DND-41 (cell line): ENCODE data around the gene CNNM2.
A peak's percentile ranks its signal among the peaks of the same experiment; 100 is the strongest.

Experiments used
- ATAC-seq: fragments of 200-7000 bp; cut with Tn5 transposase; 3 replicates; pipeline ENCODE4 v1.9.1; 2021; ENCODE audit warnings: low read depth; ENCODE audit not compliant: insufficient read depth
- DNase-seq: peaks from one replicate; pipeline ENCODE4 v3.0.0-alpha.2; 2020
- H2AFZ ChIP-seq: 2 replicates; pipeline ENCODE4 v1.6.0; 2012; ENCODE audit warnings: low read depth, low read length
- H3K27ac ChIP-seq: 2 replicates; pipeline ENCODE4 v1.5.1; 2012; ENCODE audit warnings: low read length, inconsistent platforms
- H3K27me3 ChIP-seq: fragments of 200-600 bp; sonication (generic); 2 replicates; pipeline ENCODE4 v1.6.0; 2012; ENCODE audit warnings: low read length, mild to moderate bottlenecking, inconsistent platforms; ENCODE audit not compliant: insufficient read depth, poor library complexity
- H3K36me3 ChIP-seq: 2 replicates; pipeline ENCODE4 v1.5.1; 2012; ENCODE audit warnings: low read length, inconsistent platforms; ENCODE audit not compliant: insufficient read depth
- H3K4me1 ChIP-seq: 2 replicates; pipeline ENCODE4 v1.5.1; 2012; ENCODE audit warnings: mild to moderate bottlenecking, low read length; ENCODE audit not compliant: insufficient read depth
- H3K4me2 ChIP-seq: 2 replicates; pipeline ENCODE4 v1.6.0; 2012; ENCODE audit warnings: mild to moderate bottlenecking, moderate library complexity, low read length, inconsistent platforms; ENCODE audit not compliant: insufficient read depth
- H3K4me3 ChIP-seq, 2 experiments: fragments of 200-600 bp in 1 of 2; shearing (Covaris generic) in 1 of 2; 2 replicates each; pipeline ENCODE4 v1.5.1; 2012 to 2016; ENCODE audit warnings: inconsistent platforms in 2 of 2, low read length in 2 of 2, mild to moderate bottlenecking in 2 of 2, low read depth in 1 of 2, moderate library complexity in 1 of 2
- H3K79me2 ChIP-seq: 2 replicates; pipeline ENCODE4 v1.6.0; 2012; ENCODE audit warnings: low read length, inconsistent platforms; ENCODE audit not compliant: insufficient read depth
- H3K9ac ChIP-seq: 2 replicates; pipeline ENCODE4 v1.6.0; 2012; ENCODE audit warnings: low read depth, mild to moderate bottlenecking, inconsistent platforms, low read length, moderate library complexity
- H3K9me3 ChIP-seq: 2 replicates; pipeline ENCODE4 v1.5.1; 2012; ENCODE audit warnings: low read length, moderate library complexity, mild to moderate bottlenecking, inconsistent platforms; ENCODE audit not compliant: insufficient read depth, severe bottlenecking
- H4K20me1 ChIP-seq: 2 replicates; pipeline ENCODE4 v1.6.0; 2012; ENCODE audit warnings: low read length; ENCODE audit not compliant: insufficient read depth
- CTCF ChIP-seq: IDR thresholded peaks from 2 replicates; pipeline ENCODE4 v1.5.1; 2012; ENCODE audit warnings: borderline replicate concordance, low read length, moderate library complexity, mild to moderate bottlenecking; ENCODE audit not compliant: poor library complexity, severe bottlenecking; ENCODE audit errors: extremely low read depth
- EZH2 ChIP-seq: IDR thresholded peaks from 3 replicates; pipeline ENCODE4 v1.6.1; 2012; ENCODE audit warnings: borderline replicate concordance, low read depth, mild to moderate bottlenecking, moderate library complexity, low read length, inconsistent platforms; ENCODE audit not compliant: severe bottlenecking

CNNM2 gene

GRCh38 chr10:103053659-103054581 lies 135.8 kb downstream of the CNNM2 start:
- H3K4me1 ChIP-seq, result peaks cover 27% of the 10 kb centered on the region
- no peaks in the 10 kb centered on the region for H3K9me3 ChIP-seq
- no peaks in the 10 kb centered on the region for H3K79me2 ChIP-seq
- H3K27me3 ChIP-seq, result no peaks in the 10 kb centered on the region
- ATAC-seq (peak; percentile 91), DNase-seq (peak; percentile 78)
- H3K4me2 ChIP-seq, result peak overlapping the region; percentile 84
- no peaks in the 10 kb centered on the region for H4K20me1 ChIP-seq
- TF ChIP-seq EZH2 (no peak), CTCF (peak; percentile 51)
- peak overlapping the region; percentile 10 to 61; a peak in 3 of 4 replicates for H3K4me3 ChIP-seq
- peak overlapping the region; percentile 64 for H2AFZ ChIP-seq
- H3K9ac ChIP-seq, result peak overlapping the region; percentile 49
- H3K27ac ChIP-seq, result peak overlapping the region; percentile 68
- H3K36me3 ChIP-seq, result no peaks in the 10 kb centered on the region; the same call in 1 of the 2 replicates

GRCh38 chr10:103054621-103055020 lies 136.5 kb downstream of the CNNM2 start:
- H2AFZ ChIP-seq, result 0 out of 2 replicates have a peak overlapping the region, but pooled peaks have one; percentile 13
- no peaks in the 10 kb centered on the region for H3K27me3 ChIP-seq
- H3K4me1 ChIP-seq, result peaks cover 27% of the 10 kb centered on the region
- ATAC-seq, result peak; percentile 18; the same call in 1 of the 3 replicates
- no peaks in the 10 kb centered on the region; the same call in 1 of the 2 replicates for H3K36me3 ChIP-seq
- DNase-seq, result no peak
- peak overlapping the region; percentile 84 for H3K4me2 ChIP-seq
- H3K9ac ChIP-seq, result peak overlapping the region; percentile 49
- H3K79me2 ChIP-seq, result no peaks in the 10 kb centered on the region
- H3K27ac ChIP-seq, result peak overlapping the region; percentile 68
- peak overlapping the region in 1 of 2 experiments; percentile 61; a peak in 1 of 4 replicates for H3K4me3 ChIP-seq
- no peaks in the 10 kb centered on the region for H4K20me1 ChIP-seq
- H3K9me3 ChIP-seq, result no peaks in the 10 kb centered on the region
- no peak for TF ChIP-seq CTCF
- TF ChIP-seq EZH2, result no peak

GRCh38 chr10:103055105-103055504 lies 137.0 kb downstream of the CNNM2 start:
- peak overlapping the region; percentile 37; the same call in 1 of the 2 replicates for H3K27ac ChIP-seq

More at GRCh38 chr10:103055105-103055504, 137.0 kb downstream of the CNNM2 start:
- H4K20me1 ChIP-seq, result no peaks in the 10 kb centered on the region
- H3K9me3 ChIP-seq, result no peaks in the 10 kb centered on the region
- TF ChIP-seq CTCF (no peak), EZH2 (no peak)
- DNase-seq (no peak), ATAC-seq (no peak)
- peaks cover 27% of the 10 kb centered on the region for H3K4me1 ChIP-seq
- no peaks in the 10 kb centered on the region for H3K79me2 ChIP-seq
- H3K36me3 ChIP-seq, result no peaks in the 10 kb centered on the region; the same call in 1 of the 2 replicates
- no peaks in the 10 kb centered on the region for H3K27me3 ChIP-seq
- no peak overlapping the region for H3K9ac ChIP-seq
- H3K4me3 ChIP-seq, result no peak overlapping the region
- no peak overlapping the region for H3K4me2 ChIP-seq
- no peak overlapping the region for H2AFZ ChIP-seq
